A549 (cell line): Measurements from ENCODE around the gene C19orf12. TPM values are rescaled to one million over a fixed set of nuclear protein-coding genes. Genes with fewer than 3 reads are reported as not detected.

ENCODE experiments used
- ATAC-seq, 2 experiments: fragments of 200-7000 bp in 1 of 2; fragments of >200 bp in 1 of 2; cut with Nextera tagmentation in 1 of 2; cut with Tn5 transposase in 1 of 2; 3 replicates each; pipeline versions ENCODE4 v1.8.0 to v1.9.1; 2018 to 2020; ENCODE audit warnings: mild to moderate bottlenecking in 1 of 2, moderate library complexity in 1 of 2
- CTCF ChIA-PET: fragments of 300-600 bp; sonication (Branson Sonifier 250); formaldehyde crosslinking; extraction: SDS; loops from one replicate; lab custom pipeline; 2021; ENCODE audit warnings: antibody characterized with exemption, inconsistent platforms; lab: Yijun Ruan, JAX
- POLR2A ChIA-PET: fragments of 350-600 bp; formaldehyde crosslinking; extraction: SDS; loops from one replicate; lab custom pipeline; 2021; ENCODE audit warnings: antibody characterized with exemption, inconsistent platforms; lab: Yijun Ruan, JAX
- DNase-seq, 2 experiments: peaks; one replicate each; pipeline versions ENCODE4 v3.0.0 to v3.0.0-alpha.2; 2011 to 2016; ENCODE audit warnings: low read depth in 1 of 2, low spot score in 1 of 2
- FAIRE-seq: peaks from 2 replicates; lab custom pipeline; 2011; peaks lifted over from hg19 to GRCh38; lab: Jason Lieb, UNC
- H3K27ac ChIP-seq, 2 experiments: fragments of >200 bp; sonication (Bioruptor Twin); formaldehyde crosslinking; 3 replicates each; pipeline ENCODE4 v1.5.1; 2016 to 2017
- H3K4me1 ChIP-seq: fragments of >200 bp; sonication (Bioruptor Twin); formaldehyde crosslinking; 3 replicates; pipeline ENCODE4 v1.6.1; 2016
- H3K4me2 ChIP-seq: fragments of >200 bp; sonication (Bioruptor Twin); formaldehyde crosslinking; 3 replicates; pipeline ENCODE4 v1.6.1; 2016
- H3K4me3 ChIP-seq: fragments of >200 bp; sonication (Bioruptor Twin); formaldehyde crosslinking; 3 replicates; pipeline ENCODE4 v1.5.1; 2016
- H3K9me3 ChIP-seq: fragments of >200 bp; sonication (Bioruptor Twin); formaldehyde crosslinking; 3 replicates; pipeline ENCODE4 v1.6.1; 2016
- ATOH8 ChIP-seq: fragments of 250-450 bp; sonication (Bioruptor Pico); IDR thresholded peaks from 2 replicates; pipeline ENCODE4 v1.5.0; 2020; ENCODE audit warnings: low read depth, mild to moderate bottlenecking, moderate library complexity
- BHLHE40 ChIP-seq: IDR thresholded peaks from 2 replicates; pipeline ENCODE4 v1.6.1; 2012; ENCODE audit warnings: low read depth, low read length, inconsistent platforms
- CBX8 ChIP-seq: fragments of 200-600 bp; sonication (generic); IDR thresholded peaks from 2 replicates; pipeline ENCODE4 v1.6.1; 2016
- EHMT2 ChIP-seq: fragments of 200-600 bp; sonication (generic); IDR thresholded peaks from 2 replicates; pipeline ENCODE4 v1.6.1; 2016; ENCODE audit warnings: antibody characterized with exemption, low read depth, mild to moderate bottlenecking, moderate library complexity
- ELK1 ChIP-seq: fragments of 150-350 bp; IDR thresholded peaks from 2 replicates; pipeline ENCODE4 v1.6.1; 2014; ENCODE audit warnings: low read depth, mild to moderate bottlenecking, low read length
- ESRRA ChIP-seq: fragments of 150-350 bp; IDR thresholded peaks from 2 replicates; pipeline ENCODE4 v1.6.1; 2014; ENCODE audit warnings: mild to moderate bottlenecking, low read length, borderline replicate concordance
- GATA3 ChIP-seq: IDR thresholded peaks from 2 replicates; pipeline ENCODE4 v1.6.1; 2012; ENCODE audit warnings: borderline replicate concordance
- HDAC2 ChIP-seq: fragments of 200-600 bp; sonication (generic); IDR thresholded peaks from 2 replicates; pipeline ENCODE4 v1.6.1; 2016
- HEYL ChIP-seq: fragments of 250-450 bp; sonication (Bioruptor Pico); IDR thresholded peaks from 2 replicates; pipeline ENCODE4 v1.8.0; 2021; ENCODE audit warnings: mild to moderate bottlenecking, moderate library complexity
- HMGXB4 ChIP-seq: fragments of 250-450 bp; sonication (Bioruptor Pico); IDR thresholded peaks from 2 replicates; pipeline ENCODE4 v1.5.0; 2021; ENCODE audit warnings: mild to moderate bottlenecking, moderate library complexity, borderline replicate concordance
- HOXB13 ChIP-seq: fragments of 250-450 bp; sonication (Bioruptor Pico); IDR thresholded peaks from 2 replicates; pipeline ENCODE4 v1.5.0; 2020; ENCODE audit warnings: low read depth, mild to moderate bottlenecking, moderate library complexity
- HOXB5 ChIP-seq: fragments of 250-450 bp; sonication (Bioruptor Pico); IDR thresholded peaks from 2 replicates; pipeline ENCODE4 v1.5.0; 2020; ENCODE audit warnings: mild to moderate bottlenecking, moderate library complexity
- KDM5A ChIP-seq: fragments of 200-600 bp; sonication (generic); IDR thresholded peaks from 2 replicates; pipeline ENCODE4 v1.6.1; 2016; ENCODE audit warnings: antibody characterized with exemption, mild to moderate bottlenecking
- MAFK ChIP-seq: fragments of 450-650 bp; IDR thresholded peaks from 2 replicates; pipeline ENCODE4 v1.6.1; 2014; ENCODE audit not compliant: partially characterized antibody
- NFE2L2 ChIP-seq: fragments of 150-350 bp; conservative IDR thresholded peaks from 2 replicates; pipeline ENCODE4 v1.6.1; 2014; ENCODE audit warnings: low read length
- NPAS2 ChIP-seq: fragments of 250-450 bp; sonication (Bioruptor Pico); IDR thresholded peaks from 2 replicates; pipeline ENCODE4 v1.8.0; 2022; ENCODE audit warnings: mild to moderate bottlenecking, moderate library complexity, borderline replicate concordance
- PBX3 ChIP-seq: IDR thresholded peaks from 2 replicates; pipeline ENCODE4 v1.6.1; 2012
- PHF8 ChIP-seq: fragments of 200-600 bp; sonication (generic); IDR thresholded peaks from 2 replicates; pipeline ENCODE4 v1.6.1; 2016; ENCODE audit warnings: low read depth, mild to moderate bottlenecking, antibody characterized with exemption, moderate library complexity, borderline replicate concordance
- POLR2AphosphoS2 ChIP-seq: conservative IDR thresholded peaks from 2 replicates; pipeline ENCODE4 v1.6.1; 2012; ENCODE audit warnings: low read length, improper control_type of control experiment, inconsistent platforms
- RARB ChIP-seq: fragments of 250-450 bp; sonication (Bioruptor Pico); IDR thresholded peaks from 2 replicates; pipeline ENCODE4 v1.8.0; 2021; ENCODE audit warnings: mild to moderate bottlenecking, moderate library complexity
- RCOR1 ChIP-seq: fragments of 150-350 bp; IDR thresholded peaks from 2 replicates; pipeline ENCODE4 v1.6.1; 2014; ENCODE audit warnings: antibody characterized with exemption, low read length, low read depth
- SMC3 ChIP-seq: fragments of >200 bp; sonication (Bioruptor Twin); formaldehyde crosslinking; IDR thresholded peaks from 3 replicates; pipeline ENCODE4 v1.6.1; 2018; ENCODE audit warnings: inconsistent platforms
- SREBF2 ChIP-seq: fragments of 450-650 bp; IDR thresholded peaks from 2 replicates; pipeline ENCODE4 v1.6.1; 2014; ENCODE audit warnings: mild to moderate bottlenecking, moderate library complexity
- USF2 ChIP-seq: fragments of 450-650 bp; IDR thresholded peaks from 2 replicates; pipeline ENCODE4 v1.6.1; 2014; ENCODE audit warnings: antibody characterized with exemption
- ZC3H11A ChIP-seq: fragments of 450-650 bp; IDR thresholded peaks from 2 replicates; pipeline ENCODE4 v1.6.1; 2014; ENCODE audit warnings: antibody characterized with exemption, mild to moderate bottlenecking
- ZFP36 ChIP-seq: fragments of 450-650 bp; IDR thresholded peaks from 2 replicates; pipeline ENCODE4 v1.6.1; 2014; ENCODE audit warnings: borderline replicate concordance; ENCODE audit not compliant: partially characterized antibody
- ZNF302 ChIP-seq: fragments of 250-450 bp; sonication (Bioruptor Pico); IDR thresholded peaks from 2 replicates; pipeline ENCODE4 v1.9.0; 2021; ENCODE audit warnings: inconsistent platforms, mild to moderate bottlenecking, moderate library complexity
- ZSCAN20 ChIP-seq: fragments of 250-450 bp; sonication (Bioruptor Pico); IDR thresholded peaks from 2 replicates; pipeline ENCODE4 v1.8.0; 2022; ENCODE audit warnings: mild to moderate bottlenecking, moderate library complexity
- WGBS: methylation state at CpG from one replicate; pipeline ENCODE4 v1.1.6; 2017; ENCODE audit errors: missing lambda C conversion rate; 5-methylcytosine and 5-hydroxymethylcytosine counted together
- polyA plus RNA-seq, 4 experiments: library from polyadenylated mRNA; depleted of rRNA in 3 of 4; stranded (reverse); fragments of >200 nt; fragmentation: RNase III in 1 of 4; extraction: RNeasy Plus Mini Kit Qiagen cat#74134 plus additional on column Dnase treatment in 1 of 4; gene quantifications; 2 replicates in 3 of 4; 3 replicates in 1 of 4; pipeline ENCODE4 v1.2.3, GENCODE V29; 2011 to 2017
- TF ChIP-seq, protein P1 (sequence below): fragments of >200 bp; sonication (Bioruptor Twin); formaldehyde crosslinking; IDR thresholded peaks from 3 replicates; pipeline ENCODE4 v1.6.1; 2016
- TF ChIP-seq, protein P2 (sequence below): fragments of >200 bp; sonication (Bioruptor Twin); formaldehyde crosslinking; IDR thresholded peaks from 2 replicates; pipeline ENCODE4 v1.6.1; 2016

Gene C19orf12
- polyA plus RNA-seq, 2 of the 4 experiments (the other 2 are of a cell fraction) = 34.3 to 35.2 TPM

GRCh38 chr19:29697523-29698261 is 17.4 kb downstream of the C19orf12 start:
- DNase-seq = no peak
- TF ChIP-seq NFE2L2 (no peak), HOXB13 (CRISPR knock-in tag) (no peak), CBX8 (no peak), ZSCAN20 (CRISPR knock-in tag) (no peak), RCOR1 (no peak), ESRRA (no peak), SMC3 (no peak), MAFK (no peak), HEYL (CRISPR knock-in tag) (no peak), HOXB5 (no peak), ZFP36 (no peak), HMGXB4 (CRISPR knock-in tag) (no peak), RARB (CRISPR knock-in tag) (no peak), ATOH8 (CRISPR knock-in tag) (no peak), EHMT2 (no peak), HDAC2 (no peak), NPAS2 (no peak)
- TF ChIP-seq, protein P1, sequence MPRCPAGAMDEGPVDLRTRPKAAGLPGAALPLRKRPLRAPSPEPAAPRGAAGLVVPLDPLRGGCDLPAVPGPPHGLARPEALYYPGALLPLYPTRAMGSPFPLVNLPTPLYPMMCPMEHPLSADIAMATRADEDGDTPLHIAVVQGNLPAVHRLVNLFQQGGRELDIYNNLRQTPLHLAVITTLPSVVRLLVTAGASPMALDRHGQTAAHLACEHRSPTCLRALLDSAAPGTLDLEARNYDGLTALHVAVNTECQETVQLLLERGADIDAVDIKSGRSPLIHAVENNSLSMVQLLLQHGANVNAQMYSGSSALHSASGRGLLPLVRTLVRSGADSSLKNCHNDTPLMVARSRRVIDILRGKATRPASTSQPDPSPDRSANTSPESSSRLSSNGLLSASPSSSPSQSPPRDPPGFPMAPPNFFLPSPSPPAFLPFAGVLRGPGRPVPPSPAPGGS = no peak
- Histone ChIP-seq H3K4me2 (no peak overlapping the region), H3K4me3 (no peak overlapping the region), H3K9me3 (peaks cover 6% of the 10 kb centered on the region), H3K4me1 (no peaks in the 10 kb centered on the region), H3K27ac (no peak overlapping the region)
- no peak for FAIRE-seq
- ChIA-PET CTCF (interaction anchor here (0.6 to 1.3 kb wide), 4 partner anchors 78 to 220 kb away, joined by 3 to 5 read pairs (median 3); no protein-coding TSS in a partner anchor), POLR2A (no interaction called here)
- 72% methylated on average over 10 of the region's 10 CpGs for WGBS
- ATAC-seq = no peak

DNA sequence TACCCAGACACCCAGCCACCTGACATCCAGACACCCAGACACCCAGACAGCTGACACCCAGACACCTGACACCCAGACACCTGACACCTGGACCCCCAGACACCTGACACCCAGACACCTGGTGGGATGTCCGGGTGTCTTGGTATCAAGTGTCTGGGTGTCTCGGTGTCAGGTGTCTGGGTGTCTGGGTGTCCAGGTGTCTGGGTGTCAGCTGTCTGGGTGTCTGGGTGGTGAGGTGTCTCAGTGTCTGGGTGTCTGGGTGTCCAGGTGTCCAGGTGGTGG is 18.6 kb downstream of the C19orf12 start:
- no peak for DNase-seq
- no CpG with 5 or more reads among the region's 2 CpGs for WGBS
- no peak for ATAC-seq
- no peak for FAIRE-seq
- CTCF ChIA-PET = no interaction called here
- Histone ChIP-seq H3K9me3 (peaks cover 6% of the 10 kb centered on the region), H3K4me3 (no peak overlapping the region), H3K27ac (no peak overlapping the region), H3K4me2 (no peak overlapping the region), H3K4me1 (no peaks in the 10 kb centered on the region)
- POLR2A ChIA-PET = no interaction called here
- TF ChIP-seq RARB (CRISPR knock-in tag) = no peak
- no peak for TF ChIP-seq HEYL (CRISPR knock-in tag)
- TF ChIP-seq USF2 = no peak
- no peak for TF ChIP-seq GATA3
- no peak for TF ChIP-seq MAFK
- no peak for TF ChIP-seq PBX3
- no peak for TF ChIP-seq ZNF302 (CRISPR knock-in tag)
- no peak for TF ChIP-seq CBX8
- no peak for TF ChIP-seq ELK1
- TF ChIP-seq, protein P2, sequence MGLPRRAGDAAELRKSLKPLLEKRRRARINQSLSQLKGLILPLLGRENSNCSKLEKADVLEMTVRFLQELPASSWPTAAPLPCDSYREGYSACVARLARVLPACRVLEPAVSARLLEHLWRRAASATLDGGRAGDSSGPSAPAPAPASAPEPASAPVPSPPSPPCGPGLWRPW = no peak
- no peak for TF ChIP-seq SREBF2
- TF ChIP-seq NFE2L2 = no peak
- no peak for TF ChIP-seq BHLHE40
- no peak for TF ChIP-seq POLR2AphosphoS2
- TF ChIP-seq ESRRA = no peak
- TF ChIP-seq EHMT2 = no peak
- TF ChIP-seq ZC3H11A = no peak
- no peak for TF ChIP-seq KDM5A
- no peak for TF ChIP-seq PHF8
- no peak for TF ChIP-seq ATOH8 (CRISPR knock-in tag)
- TF ChIP-seq, all 56 proteins: peak for 0
